PC-3 (cell line): ENCODE measurements around the gene ATG13. TPM values are rescaled to one million over a fixed set of nuclear protein-coding genes. Genes with fewer than 3 reads are reported as not detected.

Experiments used
- ATAC-seq: fragments of 200-7000 bp; cut with Tn5 transposase; 2 replicates; pipeline ENCODE4 v1.9.1; 2020; ENCODE audit warnings: mild to moderate bottlenecking, moderate library complexity
- BruUV-seq: library from RNA; stranded (reverse); fragments of 400-500 nt; replicated peaks from 2 replicates; lab custom pipeline; 2021; lab: Mats Ljungman, UMichigan
- CTCF ChIA-PET: fragments of 300-600 bp; sonication (Branson Sonifier 250); formaldehyde crosslinking; loops from one replicate; lab custom pipeline; 2022; ENCODE audit warnings: antibody characterized with exemption; lab: Charles Lee
- POLR2A ChIA-PET: fragments of 300-600 bp; sonication (Branson Sonifier 250); formaldehyde crosslinking; loops from one replicate; lab custom pipeline; 2022; ENCODE audit warnings: antibody characterized with exemption; ENCODE audit not compliant: unreplicated experiment; lab: Charles Lee
- DNase-seq: peaks from one replicate; pipeline ENCODE4 v3.0.0-alpha.2; 2015
- H2AFZ ChIP-seq: fragments of 300-600 bp; sonication (generic); 2 replicates; pipeline ENCODE4 v1.6.0; 2016; ENCODE audit warnings: antibody characterized with exemption, low read length
- H3F3A ChIP-seq: fragments of 300-600 bp; sonication (generic); one replicate; pipeline ENCODE4 v1.6.0; 2017; ENCODE audit warnings: antibody characterized with exemption, low read length, control low read depth, mild to moderate bottlenecking; ENCODE audit not compliant: unreplicated experiment
- H3K27ac ChIP-seq: fragments of 300-600 bp; sonication (generic); 2 replicates; pipeline ENCODE4 v1.5.1; 2016; ENCODE audit warnings: mild to moderate bottlenecking, low read length
- H3K27me3 ChIP-seq: fragments of 300-600 bp; sonication (generic); 2 replicates; pipeline ENCODE4 v1.6.1; 2016; ENCODE audit warnings: low read length, mixed read lengths
- H3K36me3 ChIP-seq: fragments of 300-600 bp; sonication (generic); 2 replicates; pipeline ENCODE4 v1.6.1; 2016; ENCODE audit warnings: low read depth, mixed run types, low read length, mixed read lengths
- H3K4me1 ChIP-seq: fragments of 300-600 bp; sonication (generic); 2 replicates; pipeline ENCODE4 v1.5.1; 2016; ENCODE audit warnings: low read length; ENCODE audit not compliant: insufficient read depth
- H3K4me2 ChIP-seq: fragments of 300-600 bp; sonication (generic); 2 replicates; pipeline ENCODE4 v1.6.0; 2016; ENCODE audit warnings: low read length
- H3K4me3 ChIP-seq: fragments of 300-600 bp; sonication (generic); 2 replicates; pipeline ENCODE4 v1.5.1; 2016; ENCODE audit warnings: mild to moderate bottlenecking, low read length, mixed read lengths
- H3K79me2 ChIP-seq: fragments of 300-600 bp; sonication (generic); 2 replicates; pipeline ENCODE4 v1.6.1; 2017; ENCODE audit warnings: low read length, mixed read lengths
- H3K9ac ChIP-seq: fragments of 300-600 bp; sonication (generic); 2 replicates; pipeline ENCODE4 v1.6.0; 2016; ENCODE audit warnings: mild to moderate bottlenecking, low read length
- H3K9me2 ChIP-seq: fragments of 300-600 bp; sonication (generic); replicated peaks from 2 replicates; pipeline ENCODE4 v1.6.1; 2016; ENCODE audit warnings: mixed run types, low read length, mixed read lengths
- H3K9me3 ChIP-seq: fragments of 300-600 bp; sonication (generic); 2 replicates; pipeline ENCODE4 v1.6.1; 2016; ENCODE audit warnings: low read length, mixed read lengths
- H4K20me1 ChIP-seq: fragments of 300-600 bp; sonication (generic); 2 replicates; pipeline ENCODE4 v1.6.1; 2016; ENCODE audit warnings: low read length, mixed read lengths
- EZH2 ChIP-seq: fragments of 300-600 bp; sonication (generic); IDR thresholded peaks from one replicate; pipeline ENCODE4 v1.6.1; 2017; ENCODE audit warnings: antibody characterized with exemption, mild to moderate bottlenecking, low read length; ENCODE audit not compliant: unreplicated experiment
- EZH2phosphoT487 ChIP-seq: fragments of 300-600 bp; sonication (generic); IDR thresholded peaks from 2 replicates; pipeline ENCODE4 v1.6.1; 2018; ENCODE audit warnings: mild to moderate bottlenecking, antibody characterized with exemption, low read length, borderline replicate concordance
- intact Hi-C: fragments of 100-400 bp; cut with micrococcal nuclease; formaldehyde crosslinking; loops from 2 replicates; pipeline ENCODE4 v1.9.0; 2023
- total RNA-seq: library from RNA; depleted of rRNA; stranded (reverse); fragments of >200 nt; gene quantifications from 2 replicates; pipeline ENCODE4 v1.2.3, GENCODE V29; 2014
- TF ChIP-seq, protein P1 (sequence below): fragments of 300-600 bp; sonication (generic); conservative IDR thresholded peaks from 2 replicates; pipeline ENCODE4 v1.5.1; 2017; ENCODE audit warnings: antibody characterized with exemption, low read depth, mild to moderate bottlenecking, low read length

The ATG13 gene
- total RNA-seq, 1 experiment from 2014 or later, result 95.0 TPM

DNA sequence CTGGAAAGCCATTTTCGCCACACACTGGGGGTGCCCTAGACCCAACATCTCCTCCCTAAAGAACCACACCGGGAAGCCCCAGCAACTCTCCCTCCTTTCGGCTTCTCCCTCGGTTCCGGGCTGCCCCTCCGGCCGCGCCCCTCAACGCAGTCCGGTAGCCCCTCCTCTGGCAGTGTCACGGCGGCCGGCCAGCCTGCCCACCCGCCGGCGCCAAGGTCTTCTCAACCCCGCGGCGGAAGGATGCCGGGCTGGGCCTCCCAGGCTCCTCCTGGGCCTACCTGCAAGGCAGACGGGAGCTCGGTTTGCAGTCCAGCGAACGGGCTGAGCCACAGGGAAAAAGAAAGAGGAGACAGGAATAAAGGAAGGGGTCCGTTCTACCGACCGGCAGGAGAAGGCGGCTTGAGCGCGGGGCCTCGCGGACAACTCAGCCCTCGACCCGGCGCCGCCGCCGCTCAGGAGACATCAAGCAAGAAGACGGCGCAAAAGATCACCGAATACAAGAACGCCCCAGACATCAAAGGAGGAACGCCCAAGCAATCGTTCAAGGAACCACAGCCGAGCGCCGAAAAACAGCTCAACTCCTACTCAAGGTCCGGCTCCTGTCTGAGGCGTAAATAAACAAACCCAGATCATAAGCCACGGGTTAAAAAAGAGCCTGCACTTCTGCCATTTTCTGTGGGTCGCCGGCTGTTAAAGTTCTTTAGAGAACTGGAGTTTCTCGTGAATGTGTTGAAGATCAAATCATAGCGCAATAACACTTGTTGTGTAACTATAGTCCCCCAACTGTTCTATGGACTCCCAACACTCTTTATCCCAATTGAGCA is 23.6 kb upstream of the ATG13 start, which contains the start of gene AMBRA1:
TSS of gene AMBRA1 (minus strand) at position 474 of the 824 bp plus-strand sequence. CDS start 45,643 bp downstream, outside the sequence.
- BruUV-seq, result TSS peak; percentile 95
- ChIA-PET CTCF (interaction anchor here (0.8 kb wide), 2 partner anchors 21 to 104 kb away, joined by 3 to 4 read pairs; no protein-coding TSS in a partner anchor), POLR2A (interaction anchor here (0.5 to 1.3 kb wide), 4 partner anchors 18 to 343 kb away, joined by 3 to 7 read pairs (median 5); partner anchors contain the start of gene CSTPP1)
- Histone ChIP-seq H3K9me2 (no peaks in the 10 kb centered on the region), H4K20me1 (0 out of 2 replicates have a peak, but pooled peaks cover 12% of the 10 kb centered on the region), H2AFZ (peak within 1 kb of the TSS; percentile 98), H3K4me3 (peak within 1 kb of the TSS; percentile 94), H3K27me3 (no peaks in the 10 kb centered on the region), H3K36me3 (no peaks in the 10 kb centered on the region), H3K79me2 (peaks cover 50% of the 10 kb centered on the region), H3K27ac (no peak within 1 kb of the TSS), H3K9ac (peak within 1 kb of the TSS; percentile 88), H3K9me3 (no peaks in the 10 kb centered on the region), H3K4me2 (peak within 1 kb of the TSS; percentile 98), H3F3A (no peaks in the 10 kb centered on the region), H3K4me1 (peaks cover 19% of the 10 kb centered on the region)
- TF ChIP-seq, protein P1, sequence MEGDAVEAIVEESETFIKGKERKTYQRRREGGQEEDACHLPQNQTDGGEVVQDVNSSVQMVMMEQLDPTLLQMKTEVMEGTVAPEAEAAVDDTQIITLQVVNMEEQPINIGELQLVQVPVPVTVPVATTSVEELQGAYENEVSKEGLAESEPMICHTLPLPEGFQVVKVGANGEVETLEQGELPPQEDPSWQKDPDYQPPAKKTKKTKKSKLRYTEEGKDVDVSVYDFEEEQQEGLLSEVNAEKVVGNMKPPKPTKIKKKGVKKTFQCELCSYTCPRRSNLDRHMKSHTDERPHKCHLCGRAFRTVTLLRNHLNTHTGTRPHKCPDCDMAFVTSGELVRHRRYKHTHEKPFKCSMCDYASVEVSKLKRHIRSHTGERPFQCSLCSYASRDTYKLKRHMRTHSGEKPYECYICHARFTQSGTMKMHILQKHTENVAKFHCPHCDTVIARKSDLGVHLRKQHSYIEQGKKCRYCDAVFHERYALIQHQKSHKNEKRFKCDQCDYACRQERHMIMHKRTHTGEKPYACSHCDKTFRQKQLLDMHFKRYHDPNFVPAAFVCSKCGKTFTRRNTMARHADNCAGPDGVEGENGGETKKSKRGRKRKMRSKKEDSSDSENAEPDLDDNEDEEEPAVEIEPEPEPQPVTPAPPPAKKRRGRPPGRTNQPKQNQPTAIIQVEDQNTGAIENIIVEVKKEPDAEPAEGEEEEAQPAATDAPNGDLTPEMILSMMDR, result no peak
- no peak for TF ChIP-seq EZH2
- no peak for TF ChIP-seq EZH2phosphoT487
- ATAC-seq (peak; percentile 92), DNase-seq (peak; percentile 89)
- intact Hi-C loops, result loop anchor here (2.0 kb wide), 1 partner anchor 23 kb away; the partner anchor contains the start of genes ATG13 and HARBI1

DNA sequence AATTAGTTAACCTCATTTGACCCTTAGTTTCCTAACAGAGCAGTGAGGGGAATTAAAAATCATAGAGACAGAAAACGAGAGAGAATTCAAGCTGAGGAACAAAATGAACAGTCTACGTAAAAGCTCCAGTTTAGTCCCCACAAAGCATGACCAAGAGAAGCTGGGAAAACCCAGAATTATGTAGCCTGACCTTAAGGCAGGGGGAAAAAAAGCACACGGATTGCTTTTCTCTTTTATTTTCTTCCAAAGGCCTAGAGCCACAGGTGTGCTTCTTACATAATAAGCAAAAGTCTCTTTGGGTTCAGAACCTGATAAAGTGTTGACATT is 23.0 kb upstream of the ATG13 start:
- Histone ChIP-seq H3K4me1 (peaks cover 19% of the 10 kb centered on the region), H3K27ac (no peak overlapping the region), H3K79me2 (peaks cover 45% of the 10 kb centered on the region), H3K36me3 (no peaks in the 10 kb centered on the region), H3F3A (no peaks in the 10 kb centered on the region), H4K20me1 (0 out of 2 replicates have a peak, but pooled peaks cover 6% of the 10 kb centered on the region), H2AFZ (peak overlapping the region; percentile 98), H3K9me3 (no peaks in the 10 kb centered on the region), H3K4me2 (peak overlapping the region; percentile 98), H3K9me2 (no peaks in the 10 kb centered on the region), H3K4me3 (peak overlapping the region; percentile 94), H3K27me3 (no peaks in the 10 kb centered on the region), H3K9ac (peak overlapping the region; percentile 88)
- TF ChIP-seq EZH2 (no peak), EZH2phosphoT487 (no peak)
- TF ChIP-seq, protein P1, result no peak
- ATAC-seq, result no peak
- no peak for DNase-seq
- POLR2A ChIA-PET, result interaction anchor here (0.5 to 1.3 kb wide), 4 partner anchors 18 to 342 kb away, joined by 3 to 7 read pairs (median 5); partner anchors contain the start of gene CSTPP1
- intact Hi-C loops, result loop anchor here (2.0 kb wide), 1 partner anchor 22 kb away; the partner anchor contains the start of genes ATG13 and HARBI1
- CTCF ChIA-PET, result interaction anchor here (0.8 kb wide), 2 partner anchors 21 to 104 kb away, joined by 3 to 4 read pairs; no protein-coding TSS in a partner anchor
- no TSS peak for BruUV-seq
